Measurements from ENCODE around the gene MYBBP1A.

MYBBP1A gene

GRCh38 chr17:4577386-4577993 lies 22.3 kb upstream of the MYBBP1A start:
- Histone ChIP-seq H3K4me3 (ENCODE audit: low read depth, low read length) (no peak overlapping the region), H3K4me1 (peaks cover 13% of the 10 kb centered on the region), H3K36me3 (no peaks in the 10 kb centered on the region), H3K27me3 (no peaks in the 10 kb centered on the region), H3K9me3 (no peaks in the 10 kb centered on the region)
- DNase-seq, result no peak
- TF ChIP-seq, protein P1, sequence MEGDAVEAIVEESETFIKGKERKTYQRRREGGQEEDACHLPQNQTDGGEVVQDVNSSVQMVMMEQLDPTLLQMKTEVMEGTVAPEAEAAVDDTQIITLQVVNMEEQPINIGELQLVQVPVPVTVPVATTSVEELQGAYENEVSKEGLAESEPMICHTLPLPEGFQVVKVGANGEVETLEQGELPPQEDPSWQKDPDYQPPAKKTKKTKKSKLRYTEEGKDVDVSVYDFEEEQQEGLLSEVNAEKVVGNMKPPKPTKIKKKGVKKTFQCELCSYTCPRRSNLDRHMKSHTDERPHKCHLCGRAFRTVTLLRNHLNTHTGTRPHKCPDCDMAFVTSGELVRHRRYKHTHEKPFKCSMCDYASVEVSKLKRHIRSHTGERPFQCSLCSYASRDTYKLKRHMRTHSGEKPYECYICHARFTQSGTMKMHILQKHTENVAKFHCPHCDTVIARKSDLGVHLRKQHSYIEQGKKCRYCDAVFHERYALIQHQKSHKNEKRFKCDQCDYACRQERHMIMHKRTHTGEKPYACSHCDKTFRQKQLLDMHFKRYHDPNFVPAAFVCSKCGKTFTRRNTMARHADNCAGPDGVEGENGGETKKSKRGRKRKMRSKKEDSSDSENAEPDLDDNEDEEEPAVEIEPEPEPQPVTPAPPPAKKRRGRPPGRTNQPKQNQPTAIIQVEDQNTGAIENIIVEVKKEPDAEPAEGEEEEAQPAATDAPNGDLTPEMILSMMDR (IDR thresholded peaks at IDR 0.05; ENCODE audit: low read depth, low read length), result no peak

GRCh38 chr17:4576729-4577322 lies 21.6 kb upstream of the MYBBP1A start:
- TF ChIP-seq, protein P1 (IDR thresholded peaks at IDR 0.05; ENCODE audit: low read depth, low read length), result no peak
- no peaks in the 10 kb centered on the region for H3K27me3 ChIP-seq
- peak; percentile 69 for DNase-seq
- H3K4me3 ChIP-seq (ENCODE audit: low read depth, low read length), result no peak overlapping the region
- no peaks in the 10 kb centered on the region for H3K9me3 ChIP-seq
- peaks cover 13% of the 10 kb centered on the region for H3K4me1 ChIP-seq
- H3K36me3 ChIP-seq, result no peaks in the 10 kb centered on the region

DNA sequence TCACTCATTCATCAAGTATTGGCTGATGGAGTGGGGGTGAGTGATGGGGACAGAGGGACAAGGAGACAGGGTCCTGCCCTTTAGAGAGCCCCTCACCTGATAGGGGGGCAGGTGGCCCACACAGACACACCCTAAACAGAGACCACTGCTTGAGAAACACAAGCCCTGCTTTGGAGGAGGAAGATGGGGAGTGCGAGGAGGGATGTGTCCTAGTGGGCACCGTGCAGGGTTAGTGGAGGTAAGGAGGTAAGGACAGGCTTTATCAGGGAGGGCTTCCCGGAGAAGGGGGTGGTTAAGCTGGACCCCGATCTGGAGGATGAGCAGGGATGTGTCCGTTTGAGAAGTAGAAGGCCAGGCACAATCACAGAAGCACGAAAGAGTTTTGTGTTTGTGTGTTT lies 21.0 kb upstream of the MYBBP1A start:
- Histone ChIP-seq H3K27me3 (no peaks in the 10 kb centered on the region), H3K36me3 (no peaks in the 10 kb centered on the region), H3K4me1 (peaks cover 13% of the 10 kb centered on the region), H3K4me3 (ENCODE audit: low read depth, low read length) (no peak overlapping the region), H3K9me3 (no peaks in the 10 kb centered on the region)
- DNase-seq, result no peak
- TF ChIP-seq, protein P1 (IDR thresholded peaks at IDR 0.05; ENCODE audit: low read depth, low read length), result no peak

DNA sequence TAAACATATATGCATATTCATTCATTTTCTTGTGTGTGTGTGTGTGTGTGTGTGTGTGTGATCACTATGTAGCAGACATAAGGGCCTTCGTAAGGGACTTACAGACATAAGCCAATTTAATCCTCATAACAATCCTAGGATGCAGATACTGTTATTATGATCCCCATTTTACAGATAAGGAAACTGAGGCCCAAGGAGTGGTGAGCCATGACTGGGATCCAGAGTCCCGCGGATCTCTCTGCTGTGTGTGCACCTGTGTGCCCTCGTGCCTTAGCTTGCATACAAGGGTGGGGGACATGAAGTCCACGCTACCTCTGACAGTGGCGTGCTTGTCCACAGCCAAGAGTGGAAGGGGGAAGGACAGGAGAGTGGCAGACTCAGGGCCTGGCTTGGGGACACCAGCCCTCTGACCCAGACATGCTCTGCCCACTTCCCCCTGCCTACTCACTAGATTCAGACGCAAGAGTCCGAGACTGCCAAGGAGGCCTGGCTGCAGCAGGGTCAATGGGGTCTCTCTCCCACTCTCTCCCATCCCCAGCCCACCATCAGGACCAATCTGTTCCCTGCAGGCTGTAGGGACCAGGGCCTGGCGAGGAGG lies 19.4 kb upstream of the MYBBP1A start:
- peaks cover 13% of the 10 kb centered on the region for H3K4me1 ChIP-seq
- H3K4me3 ChIP-seq (ENCODE audit: low read depth, low read length), result no peak overlapping the region
- no peaks in the 10 kb centered on the region for H3K9me3 ChIP-seq
- no peak for DNase-seq
- TF ChIP-seq, protein P1 (IDR thresholded peaks at IDR 0.05; ENCODE audit: low read depth, low read length), result no peak
- H3K36me3 ChIP-seq, result no peaks in the 10 kb centered on the region
- no peaks in the 10 kb centered on the region for H3K27me3 ChIP-seq

DNA sequence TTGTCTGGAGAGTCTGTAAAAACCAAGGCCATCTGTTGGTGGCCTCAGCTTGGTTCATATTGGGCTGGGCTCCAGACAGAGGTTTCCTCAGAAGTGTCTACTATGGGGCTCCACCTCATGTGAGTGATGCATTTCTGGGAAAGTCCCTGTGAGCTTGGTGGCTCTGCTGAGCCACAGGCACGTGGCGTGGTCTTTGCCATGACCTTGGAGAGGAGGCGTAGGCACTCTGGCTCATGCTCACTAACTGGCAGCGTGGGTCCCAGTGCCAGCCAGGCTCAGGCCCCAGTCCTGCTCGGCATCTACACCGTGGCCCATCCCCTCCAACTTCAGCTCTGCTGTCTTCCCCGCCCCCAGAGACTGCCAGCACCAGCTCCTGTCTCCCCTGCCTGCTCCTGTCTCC lies 18.5 kb upstream of the MYBBP1A start:
- no peak overlapping the region for H3K4me3 ChIP-seq (ENCODE audit: low read depth, low read length)
- TF ChIP-seq, protein P1 (IDR thresholded peaks at IDR 0.05; ENCODE audit: low read depth, low read length), result no peak
- H3K36me3 ChIP-seq, result no peaks in the 10 kb centered on the region
- no peaks in the 10 kb centered on the region for H3K9me3 ChIP-seq
- H3K27me3 ChIP-seq, result no peaks in the 10 kb centered on the region
- no peak for DNase-seq
- H3K4me1 ChIP-seq, result peaks cover 13% of the 10 kb centered on the region

DNA sequence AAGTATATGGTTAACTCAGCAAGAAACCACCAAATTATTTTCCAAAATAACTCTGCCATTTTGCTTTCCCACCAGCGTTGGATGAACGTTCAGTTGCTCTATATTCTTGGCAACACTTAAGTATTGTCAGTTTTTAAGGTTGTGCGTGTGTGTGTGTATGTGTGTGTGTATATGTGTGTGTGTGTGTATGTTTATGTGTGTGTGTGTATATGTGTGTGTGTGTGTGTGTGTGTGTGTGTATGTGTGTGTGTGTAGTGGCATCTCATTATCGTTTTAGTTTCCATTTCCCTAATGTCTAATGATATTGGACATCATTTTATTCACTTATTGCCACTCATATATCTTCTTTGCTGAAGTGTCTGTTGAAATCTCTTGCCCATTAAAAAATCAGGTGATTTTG lies 17.9 kb upstream of the MYBBP1A start:
- no peak for DNase-seq
- no peaks in the 10 kb centered on the region for H3K36me3 ChIP-seq
- H3K4me1 ChIP-seq, result peaks cover 13% of the 10 kb centered on the region
- H3K9me3 ChIP-seq, result no peaks in the 10 kb centered on the region
- H3K27me3 ChIP-seq, result no peaks in the 10 kb centered on the region
- TF ChIP-seq, protein P1 (IDR thresholded peaks at IDR 0.05; ENCODE audit: low read depth, low read length), result no peak
- H3K4me3 ChIP-seq (ENCODE audit: low read depth, low read length), result no peak overlapping the region
